ENCODE results near the gene CDKL2.

- TF ChIP-seq, protein P1, sequence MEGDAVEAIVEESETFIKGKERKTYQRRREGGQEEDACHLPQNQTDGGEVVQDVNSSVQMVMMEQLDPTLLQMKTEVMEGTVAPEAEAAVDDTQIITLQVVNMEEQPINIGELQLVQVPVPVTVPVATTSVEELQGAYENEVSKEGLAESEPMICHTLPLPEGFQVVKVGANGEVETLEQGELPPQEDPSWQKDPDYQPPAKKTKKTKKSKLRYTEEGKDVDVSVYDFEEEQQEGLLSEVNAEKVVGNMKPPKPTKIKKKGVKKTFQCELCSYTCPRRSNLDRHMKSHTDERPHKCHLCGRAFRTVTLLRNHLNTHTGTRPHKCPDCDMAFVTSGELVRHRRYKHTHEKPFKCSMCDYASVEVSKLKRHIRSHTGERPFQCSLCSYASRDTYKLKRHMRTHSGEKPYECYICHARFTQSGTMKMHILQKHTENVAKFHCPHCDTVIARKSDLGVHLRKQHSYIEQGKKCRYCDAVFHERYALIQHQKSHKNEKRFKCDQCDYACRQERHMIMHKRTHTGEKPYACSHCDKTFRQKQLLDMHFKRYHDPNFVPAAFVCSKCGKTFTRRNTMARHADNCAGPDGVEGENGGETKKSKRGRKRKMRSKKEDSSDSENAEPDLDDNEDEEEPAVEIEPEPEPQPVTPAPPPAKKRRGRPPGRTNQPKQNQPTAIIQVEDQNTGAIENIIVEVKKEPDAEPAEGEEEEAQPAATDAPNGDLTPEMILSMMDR (IDR thresholded peaks at IDR 0.05; ENCODE audit: control extremely low read depth in 1 of 3, insufficient read depth in 1 of 3, low read depth in 1 of 3, low read length in 3 of 3) = no peak
- TF ChIP-seq MAX (IDR thresholded peaks at IDR 0.05) = no peak
These were observed 81.3 kb downstream of the CDKL2 start for GRCh38 chr4:75549019-75549418.

Measured in H1 (cell line).